ENCODE results near the gene KIF26B.

GRCh38 chr1:245168086-245168485 is 13.3 kb downstream of the KIF26B start:
- TF ChIP-seq EZH2 (optimal IDR thresholded peaks at IDR 0.05; ENCODE audit: low read depth, low read length) (no peak), CTCF (IDR thresholded peaks at IDR 0.05; ENCODE audit: low read length) (no peak)

Data from MM.1S (cell line).